ENCODE data around the gene MEGF8.

Gene MEGF8

DNA sequence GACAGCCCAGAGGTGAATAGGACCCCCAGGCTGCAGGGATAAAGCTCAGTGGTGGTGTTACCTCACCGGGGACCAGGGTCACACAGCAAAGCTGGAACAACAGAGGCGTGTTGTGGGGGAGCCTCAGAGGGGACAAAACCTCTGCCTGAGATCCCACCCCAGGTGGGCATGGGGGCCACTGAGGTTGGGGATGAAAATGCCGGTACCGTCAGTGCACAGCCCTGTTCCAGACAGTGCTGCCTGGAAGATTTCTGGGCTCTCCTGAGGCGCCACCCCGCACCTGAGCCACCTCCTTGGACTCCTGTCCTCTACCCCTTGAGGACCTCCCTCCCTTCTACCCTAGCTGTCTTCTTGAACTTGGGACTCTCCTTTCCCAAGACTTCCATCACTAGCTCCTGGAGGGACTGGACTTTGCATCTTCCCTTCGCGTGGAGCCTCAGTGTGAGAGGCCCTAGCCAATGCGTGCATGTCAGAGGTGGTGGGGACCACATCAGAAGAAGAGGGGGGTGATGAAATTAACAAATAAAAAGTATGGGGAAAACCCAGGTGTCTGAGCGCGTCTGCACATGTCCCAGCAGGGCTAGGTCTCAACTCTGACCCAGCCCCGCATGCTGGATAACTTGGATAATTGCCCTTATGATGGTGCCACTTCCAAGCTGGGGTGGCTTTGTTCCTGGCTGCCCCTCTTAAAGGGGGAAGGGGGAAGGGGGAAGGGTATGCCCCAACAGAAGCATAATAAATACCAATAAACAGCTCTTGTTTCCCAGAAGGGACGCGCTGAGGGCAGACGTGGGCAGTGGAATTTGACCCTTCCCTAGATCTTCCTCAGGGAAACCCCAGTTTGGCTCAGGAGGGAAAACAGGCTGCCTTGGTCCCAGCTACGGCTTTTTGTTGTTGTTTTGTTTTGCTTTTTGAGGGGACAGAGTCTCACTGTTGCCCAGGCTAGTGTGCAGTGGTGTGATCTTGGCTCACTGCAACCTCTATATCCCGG, 53.1 kb downstream of the MEGF8 start:
- Mint-ChIP-seq H3K9me3 (no peaks in the 10 kb centered on the region), H3K4me3 (no peak overlapping the region), H3K27me3 (peaks cover 31% of the 10 kb centered on the region), H3K27ac (no peak overlapping the region), H3K36me3 (ENCODE audit: low read depth) (peaks cover 4% of the 10 kb centered on the region), H3K4me1 (ENCODE audit: low read depth) (peaks cover 4% of the 10 kb centered on the region)
- DNase-seq = no peak

DNA sequence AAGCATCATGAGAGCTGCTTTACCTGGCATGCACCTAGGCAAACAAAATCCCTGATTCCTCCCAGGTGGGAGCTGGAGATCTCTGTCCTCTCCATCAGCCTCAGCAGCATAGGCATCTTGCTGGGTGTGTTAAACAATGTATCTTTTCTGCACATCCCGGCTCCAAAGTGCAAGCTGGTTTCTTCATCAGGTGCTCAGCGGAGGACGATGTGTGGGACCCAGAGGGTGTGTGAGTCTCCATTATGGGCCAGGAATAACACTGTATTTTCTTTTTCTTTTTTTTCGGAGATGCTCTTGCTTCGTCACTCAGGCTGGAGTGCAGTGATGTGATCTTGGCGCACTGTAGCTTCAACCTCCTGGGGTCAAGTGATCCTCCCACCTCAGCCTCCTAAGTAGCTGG, 54.7 kb downstream of the MEGF8 start:
- Mint-ChIP-seq H3K9me3 (no peaks in the 10 kb centered on the region), H3K27me3 (peaks cover 31% of the 10 kb centered on the region), H3K36me3 (ENCODE audit: low read depth) (peaks cover 2% of the 10 kb centered on the region), H3K27ac (no peak overlapping the region), H3K4me1 (ENCODE audit: low read depth) (peaks cover 4% of the 10 kb centered on the region), H3K4me3 (no peak overlapping the region)
- no peak for DNase-seq

DNA sequence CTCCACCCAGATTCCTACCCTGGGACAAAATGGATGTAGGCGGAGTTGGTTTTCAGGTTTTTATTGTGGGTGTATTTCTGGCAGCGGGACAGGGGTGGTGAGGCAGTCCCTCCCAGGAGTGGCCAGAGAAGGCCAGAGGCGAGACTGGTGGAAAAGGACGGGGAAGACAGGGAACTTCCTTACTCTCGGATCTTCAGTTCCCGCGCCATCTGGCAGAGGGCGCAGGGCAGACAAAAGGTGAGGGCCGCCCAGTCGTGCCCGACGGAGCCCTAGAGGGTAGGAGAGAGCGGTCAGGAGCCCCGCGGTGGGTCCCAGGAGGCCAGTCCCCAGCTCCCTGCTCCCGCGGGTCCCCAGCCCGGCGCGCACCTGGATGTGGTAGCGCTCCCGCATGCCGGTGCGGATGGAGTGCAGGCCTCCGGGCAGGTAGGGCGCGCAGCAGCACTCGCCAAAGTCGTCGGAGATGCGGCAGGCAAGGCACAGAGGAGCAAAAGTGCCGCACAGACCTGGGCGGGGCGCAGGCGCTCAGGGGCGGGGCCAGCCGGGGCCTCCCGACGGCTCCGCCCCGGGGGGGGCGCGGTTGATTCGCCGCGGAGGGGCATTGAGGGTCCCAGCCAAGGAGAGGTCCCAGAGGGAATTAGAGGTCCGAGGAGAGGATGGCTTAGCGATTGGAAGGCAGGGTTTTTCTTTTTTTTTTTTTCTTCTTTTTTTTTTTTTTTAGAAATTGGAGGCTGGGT, 61.7 kb downstream of the MEGF8 start:
- Mint-ChIP-seq H3K27ac (no peak overlapping the region), H3K27me3 (peaks cover 48% of the 10 kb centered on the region)

DNA sequence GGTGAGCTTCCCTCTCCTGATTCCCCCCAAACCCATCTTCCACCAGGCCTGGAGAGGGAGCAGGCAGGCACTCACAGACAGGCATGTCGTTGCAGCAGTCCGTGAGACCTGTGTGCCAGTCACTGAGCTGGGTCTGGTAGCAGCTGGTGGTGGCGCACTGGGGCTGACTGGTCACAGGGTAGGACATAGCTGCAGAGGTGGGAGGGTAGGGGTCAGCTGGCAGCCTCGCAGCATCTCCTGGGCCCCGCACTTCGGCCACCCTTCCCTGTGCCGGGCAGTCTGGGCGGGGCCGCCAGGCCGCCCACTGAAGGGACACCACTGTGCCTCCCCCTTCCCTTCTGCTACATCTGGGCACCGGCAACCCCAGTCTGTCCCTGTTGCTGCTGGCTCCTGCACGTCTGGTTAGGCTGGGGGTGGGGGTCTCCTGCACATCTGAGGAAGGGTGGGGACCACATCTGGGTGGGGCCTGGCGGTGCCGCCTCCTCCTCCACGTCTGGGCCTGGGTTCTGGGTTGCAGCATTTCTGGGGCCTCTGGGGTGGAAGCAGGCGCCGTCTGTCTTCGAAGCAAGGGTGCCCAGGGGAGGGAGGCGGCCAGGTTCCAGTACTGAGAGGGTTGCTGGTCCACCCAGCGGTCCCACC, 63.5 kb downstream of the MEGF8 start:
- H3K36me3 Mint-ChIP-seq (ENCODE audit: low read depth) = no peaks in the 10 kb centered on the region
- no peak overlapping the region for H3K27ac Mint-ChIP-seq
- no peak for DNase-seq
- peaks cover 37% of the 10 kb centered on the region for H3K27me3 Mint-ChIP-seq
- peaks cover 7% of the 10 kb centered on the region for H3K4me1 Mint-ChIP-seq (ENCODE audit: low read depth)
- H3K4me3 Mint-ChIP-seq = no peak overlapping the region
- no peaks in the 10 kb centered on the region for H3K9me3 Mint-ChIP-seq

More for the DNA sequence above, 61.7 kb downstream of the MEGF8 start:
- Mint-ChIP-seq H3K4me3 (peak overlapping the region; percentile 64), H3K4me1 (ENCODE audit: low read depth) (peaks cover 7% of the 10 kb centered on the region), H3K9me3 (no peaks in the 10 kb centered on the region), H3K36me3 (ENCODE audit: low read depth) (no peaks in the 10 kb centered on the region)
- DNase-seq = peak; percentile 83

DNA sequence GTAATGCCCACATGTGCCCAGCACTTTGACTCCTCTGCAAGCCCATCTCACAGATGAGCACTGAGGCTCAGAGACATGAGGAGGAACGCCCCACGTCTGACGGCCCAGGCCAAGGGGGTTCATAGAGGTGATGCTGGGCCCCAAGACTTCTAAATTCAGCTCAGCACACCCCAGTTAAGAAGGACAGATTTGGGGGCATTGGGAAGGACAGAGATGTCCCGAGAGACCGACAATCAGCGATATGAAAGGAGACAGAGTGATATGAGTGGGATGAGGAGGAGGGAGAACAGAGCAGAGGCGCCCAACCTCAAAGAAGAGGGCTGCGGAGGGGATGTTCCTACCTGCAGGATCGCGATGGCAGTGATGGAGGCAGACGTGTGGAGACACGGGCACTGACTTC, 64.5 kb downstream of the MEGF8 start, which contains the start of gene CNFN:
TSS of gene CNFN (minus strand) at position 399 of the 400 bp plus-strand sequence. CDS start 1,260 bp downstream, outside the sequence.
- Mint-ChIP-seq H3K9me3 (no peaks in the 10 kb centered on the region), H3K4me1 (ENCODE audit: low read depth) (peaks cover 7% of the 10 kb centered on the region), H3K4me3 (no peak within 1 kb of the TSS), H3K27me3 (peaks cover 37% of the 10 kb centered on the region), H3K27ac (no peak within 1 kb of the TSS), H3K36me3 (ENCODE audit: low read depth) (no peaks in the 10 kb centered on the region)
- DNase-seq = no peak

DNA sequence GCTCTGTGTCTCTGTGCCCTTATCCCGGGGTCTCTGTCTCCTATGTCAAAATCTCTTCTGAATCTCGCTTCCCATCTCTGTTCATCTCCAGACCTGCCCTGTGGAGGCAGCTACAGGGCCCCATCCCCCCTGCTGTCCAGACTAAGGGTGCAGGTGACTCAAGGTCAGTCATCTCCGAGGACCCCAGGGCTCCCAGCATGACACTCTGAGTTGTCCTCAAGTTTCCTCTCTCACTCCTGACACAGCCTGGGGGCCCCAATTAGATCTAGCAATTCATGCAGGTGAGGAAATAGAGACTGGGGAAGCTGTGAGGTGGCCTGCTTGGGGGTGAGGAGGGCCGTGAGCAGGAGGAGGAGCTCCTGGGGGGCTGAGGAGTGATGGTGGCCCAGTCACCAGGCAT, 66.7 kb downstream of the MEGF8 start:
- H3K36me3 Mint-ChIP-seq (ENCODE audit: low read depth) = peaks cover under 1% of the 10 kb centered on the region
- peaks cover 25% of the 10 kb centered on the region for H3K27me3 Mint-ChIP-seq
- no peaks in the 10 kb centered on the region for H3K9me3 Mint-ChIP-seq
- DNase-seq = no peak
- H3K4me1 Mint-ChIP-seq (ENCODE audit: low read depth) = peaks cover 8% of the 10 kb centered on the region
- H3K4me3 Mint-ChIP-seq = no peak overlapping the region
- H3K27ac Mint-ChIP-seq = no peak overlapping the region

DNA sequence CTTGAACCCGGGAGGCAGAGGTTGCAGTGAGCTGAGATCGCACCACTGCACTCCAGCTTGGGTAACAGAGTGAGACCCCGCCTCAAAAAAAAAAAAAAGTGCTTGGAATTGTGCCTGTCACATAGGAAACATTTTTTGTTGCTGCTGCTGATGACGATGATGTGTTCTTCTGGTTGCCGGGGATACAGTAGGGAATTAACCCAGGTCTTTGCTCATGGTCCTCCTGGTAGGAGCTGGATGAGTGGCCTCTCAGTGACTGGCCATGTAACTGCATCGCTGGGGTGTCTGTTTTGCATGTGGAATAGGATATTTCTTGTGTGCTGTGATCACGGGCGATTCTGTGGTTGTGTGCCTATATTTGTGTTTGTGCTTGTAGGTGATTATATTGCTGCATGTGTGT, 69.3 kb downstream of the MEGF8 start:
- peaks cover 21% of the 10 kb centered on the region for H3K4me1 Mint-ChIP-seq (ENCODE audit: low read depth)
- no peak for DNase-seq
- H3K27me3 Mint-ChIP-seq = peaks cover 12% of the 10 kb centered on the region
- H3K27ac Mint-ChIP-seq = no peak overlapping the region
- no peak overlapping the region for H3K4me3 Mint-ChIP-seq
- peaks cover 3% of the 10 kb centered on the region for H3K36me3 Mint-ChIP-seq (ENCODE audit: low read depth)
- H3K9me3 Mint-ChIP-seq = no peaks in the 10 kb centered on the region

DNA sequence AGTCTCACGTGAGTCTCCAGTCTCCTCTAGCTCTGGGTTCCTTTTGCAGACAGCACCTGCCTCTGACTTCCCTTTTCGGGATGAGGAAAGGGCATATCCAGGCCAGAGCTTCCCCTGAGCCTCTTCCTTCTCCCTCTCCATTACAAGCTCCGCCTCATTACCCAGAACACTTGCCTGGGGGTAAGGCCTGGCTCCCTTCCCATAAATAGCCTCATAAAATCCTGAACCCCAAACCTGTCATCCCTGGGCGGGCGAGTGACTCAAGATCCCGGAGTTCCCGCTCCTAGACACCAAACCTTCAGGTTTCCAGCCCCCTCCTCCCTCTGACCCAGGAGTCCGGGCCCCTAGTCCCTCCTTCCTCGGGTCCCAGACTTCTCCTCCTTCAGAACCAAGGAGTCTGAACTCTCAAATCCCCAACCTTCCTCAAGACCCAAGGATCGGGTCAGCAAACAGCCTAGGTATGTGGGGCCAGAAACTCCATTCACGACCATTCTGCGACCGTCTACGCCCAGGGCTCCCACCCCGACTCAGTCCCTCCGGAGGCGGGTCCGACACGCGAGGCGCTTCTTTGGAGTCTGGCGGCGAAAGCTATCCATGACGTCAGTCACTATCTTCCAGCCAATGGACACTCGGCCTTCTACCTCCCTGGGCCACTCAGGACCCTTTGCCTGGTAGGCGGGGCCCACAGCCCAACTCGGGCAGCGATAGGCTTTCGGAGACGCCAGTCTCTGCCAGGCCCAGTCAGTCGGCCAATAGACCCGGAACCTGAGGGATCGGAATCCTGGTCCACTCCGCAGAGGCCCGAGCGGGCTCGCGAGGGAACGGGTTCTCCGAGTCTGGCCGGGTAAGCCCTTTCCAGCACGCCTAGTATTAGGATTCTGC, 71.2 kb downstream of the MEGF8 start:
- H3K4me3 Mint-ChIP-seq = peak overlapping the region; percentile 84

DNA sequence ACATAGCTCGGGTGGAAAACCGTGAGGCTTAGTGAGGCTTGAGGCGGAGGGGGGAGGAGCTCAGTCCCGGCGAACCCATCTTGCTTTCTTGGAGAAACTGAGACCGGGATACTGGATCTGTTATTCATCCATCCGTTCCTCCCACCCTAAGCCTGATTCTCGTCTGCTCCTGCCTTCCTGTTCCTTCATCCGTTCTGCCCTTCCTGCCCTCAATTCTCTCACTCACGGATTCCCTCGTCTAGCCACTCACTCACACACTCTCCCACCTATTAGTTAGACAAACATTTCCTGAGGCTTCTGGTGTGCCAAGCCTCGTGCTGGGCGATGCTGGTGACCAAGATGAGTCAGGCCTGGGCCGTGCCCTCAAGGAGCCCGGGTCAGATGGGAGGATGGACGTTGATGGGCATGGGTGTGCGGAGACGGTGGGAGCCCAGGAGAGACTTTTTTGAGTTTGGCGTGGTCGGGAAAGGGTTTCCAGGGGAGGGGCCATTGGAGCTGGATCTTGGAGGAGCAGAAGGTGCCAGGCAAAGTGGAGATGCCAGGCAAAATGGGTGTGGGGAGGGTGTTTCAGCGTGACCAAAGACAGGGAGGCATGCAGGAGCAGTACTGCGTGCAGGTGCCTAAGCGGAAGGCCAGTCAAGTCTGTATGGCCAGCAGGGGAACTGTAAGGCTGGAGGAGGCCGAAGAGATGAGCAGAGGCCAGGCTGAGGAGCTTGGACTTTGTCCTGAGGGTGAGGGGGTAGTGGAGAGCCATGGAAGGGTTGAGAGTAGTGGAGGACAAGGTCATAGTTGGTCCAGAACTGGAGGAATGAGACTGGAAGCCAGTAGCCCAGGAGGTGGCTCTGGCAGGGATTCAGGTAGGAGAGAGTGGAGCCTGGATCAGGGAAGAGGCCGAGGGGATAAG, 72.1 kb downstream of the MEGF8 start:
- Mint-ChIP-seq H3K4me3 (peak overlapping the region; percentile 84), H3K36me3 (ENCODE audit: low read depth) (peaks cover 3% of the 10 kb centered on the region), H3K27ac (peak overlapping the region; percentile 94), H3K27me3 (no peaks in the 10 kb centered on the region), H3K4me1 (ENCODE audit: low read depth) (peaks cover 41% of the 10 kb centered on the region), H3K9me3 (no peaks in the 10 kb centered on the region)
- no peak for DNase-seq

More for the DNA sequence above, 71.2 kb downstream of the MEGF8 start:
- Mint-ChIP-seq H3K27me3 (no peaks in the 10 kb centered on the region), H3K27ac (peak overlapping the region; percentile 94), H3K4me1 (ENCODE audit: low read depth) (peaks cover 32% of the 10 kb centered on the region), H3K36me3 (ENCODE audit: low read depth) (peaks cover 3% of the 10 kb centered on the region), H3K9me3 (no peaks in the 10 kb centered on the region)
- DNase-seq = peak; percentile 99

DNA sequence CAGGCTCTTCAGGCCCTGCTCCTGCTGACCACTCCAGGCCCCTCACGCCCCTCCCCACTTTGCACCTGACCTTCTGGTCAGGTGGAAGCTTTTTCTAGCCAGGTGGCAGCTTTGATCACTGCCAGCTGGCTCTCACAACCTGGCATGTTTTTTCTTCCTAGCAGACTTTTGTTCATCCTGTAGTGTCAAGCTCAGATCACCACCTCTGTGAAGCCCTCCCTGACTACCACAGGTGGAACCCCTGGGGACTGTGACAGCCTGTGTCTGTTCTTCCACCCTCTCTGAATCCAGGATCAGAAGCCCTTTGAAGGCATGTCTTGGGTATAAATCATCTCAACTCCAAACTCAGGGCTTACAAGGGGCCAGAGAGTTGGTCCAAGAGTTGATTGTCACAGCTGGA, 75.0 kb downstream of the MEGF8 start:
- H3K27ac Mint-ChIP-seq = peak overlapping the region; percentile 23

DNA sequence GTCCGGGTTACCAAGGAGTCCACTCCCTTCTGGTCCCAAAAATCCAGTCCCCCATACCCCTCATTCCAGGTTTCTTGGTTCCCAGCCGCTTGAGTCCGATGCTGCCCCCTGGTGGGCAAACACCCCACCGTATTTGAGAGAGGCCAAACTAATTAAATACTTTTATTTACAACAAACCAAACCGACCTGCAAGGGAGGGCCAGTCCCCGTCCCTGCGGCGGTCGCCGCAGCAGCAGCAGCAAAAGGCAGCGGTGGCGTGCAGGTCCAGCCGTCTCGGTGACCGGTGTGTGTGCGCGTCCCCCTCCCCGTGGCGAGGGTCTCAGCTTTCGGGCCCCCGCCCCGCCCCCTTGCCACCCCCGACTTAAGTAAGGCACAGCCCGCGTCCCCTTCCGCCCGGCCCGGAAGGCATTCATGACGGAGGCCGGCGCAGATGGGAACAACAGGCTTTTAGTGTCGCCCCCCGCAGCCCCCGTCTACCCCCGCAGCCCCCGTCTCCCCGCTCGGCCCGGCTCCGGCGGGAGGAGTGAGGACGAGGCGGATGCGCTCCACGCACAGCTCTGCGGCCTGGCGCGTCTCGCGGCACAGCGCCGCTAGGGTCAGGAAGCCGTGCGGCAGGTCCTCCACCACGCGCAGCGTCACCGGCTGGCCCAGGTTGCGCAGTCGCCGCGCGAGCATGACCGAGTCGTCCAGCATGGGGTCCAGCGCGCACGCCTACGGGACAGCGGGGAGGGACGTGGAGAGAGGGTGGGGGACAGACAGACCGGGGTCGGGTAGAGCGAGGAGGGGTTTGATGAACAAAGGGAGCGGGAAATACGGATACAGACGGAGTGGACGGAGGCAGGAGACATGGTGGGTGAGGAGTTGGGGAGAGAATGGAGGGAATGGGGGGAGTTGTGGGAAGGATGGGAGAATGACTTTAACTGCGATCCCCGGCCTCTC, 76.2 kb downstream of the MEGF8 start:
- Mint-ChIP-seq H3K36me3 (ENCODE audit: low read depth) (peaks cover 30% of the 10 kb centered on the region), H3K9me3 (no peaks in the 10 kb centered on the region), H3K27ac (peak overlapping the region; percentile 76), H3K27me3 (no peaks in the 10 kb centered on the region), H3K4me1 (ENCODE audit: low read depth) (peaks cover 37% of the 10 kb centered on the region), H3K4me3 (peak overlapping the region; percentile 77)
- peak; percentile 85 for DNase-seq

More for the DNA sequence above, 75.0 kb downstream of the MEGF8 start:
- DNase-seq = no peak
- Mint-ChIP-seq H3K9me3 (no peaks in the 10 kb centered on the region), H3K4me1 (ENCODE audit: low read depth) (peaks cover 41% of the 10 kb centered on the region), H3K4me3 (no peak overlapping the region), H3K27me3 (no peaks in the 10 kb centered on the region), H3K36me3 (ENCODE audit: low read depth) (peaks cover 22% of the 10 kb centered on the region)

All from activated T-cell treated with anti-CD3 and anti-CD28 coated beads, Interleukin-2, amount 50 U/mL, for 24 hours (primary cell).